HG03103 (cell line): ENCODE data around the gene ORMDL3.
"Not testable (repeated sequence)": the region's sequence is repeated elsewhere in the genome, so short reads cannot be mapped to it uniquely, and the experiment has no call there.

Experiments used
- ATAC-seq: cut with Tn5 transposase; IDR thresholded peaks from one replicate; pipeline ENCODE4 v1.9.1; 2021; ENCODE audit warnings: low read depth; ENCODE audit not compliant: unreplicated experiment

The ORMDL3 gene

GRCh38 chr17:39887078-39887477 is 40.3 kb downstream of the ORMDL3 start:
- no peak for ATAC-seq

GRCh38 chr17:39886102-39886501 is 41.3 kb downstream of the ORMDL3 start:
- not testable (repeated sequence) for ATAC-seq

DNA sequence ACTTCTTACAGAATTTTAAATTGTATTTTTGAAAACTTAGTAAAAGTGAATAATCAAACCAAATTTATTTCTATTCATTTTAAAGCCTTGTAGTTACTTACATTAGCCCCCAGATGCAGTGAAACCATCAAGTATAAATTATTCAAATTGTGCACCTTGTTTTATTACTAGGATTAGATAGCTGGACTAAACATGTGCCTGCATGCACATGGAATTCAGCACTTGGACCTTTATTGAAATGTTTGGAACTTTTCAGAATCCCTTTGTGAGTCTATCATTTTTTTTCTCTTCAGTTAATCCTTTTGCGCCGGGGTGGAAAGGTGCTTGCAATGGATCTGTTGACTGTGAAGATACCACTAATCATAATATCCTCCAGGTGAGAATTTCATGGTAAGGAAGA is 54.6 kb downstream of the ORMDL3 start:
- no peak for ATAC-seq

DNA sequence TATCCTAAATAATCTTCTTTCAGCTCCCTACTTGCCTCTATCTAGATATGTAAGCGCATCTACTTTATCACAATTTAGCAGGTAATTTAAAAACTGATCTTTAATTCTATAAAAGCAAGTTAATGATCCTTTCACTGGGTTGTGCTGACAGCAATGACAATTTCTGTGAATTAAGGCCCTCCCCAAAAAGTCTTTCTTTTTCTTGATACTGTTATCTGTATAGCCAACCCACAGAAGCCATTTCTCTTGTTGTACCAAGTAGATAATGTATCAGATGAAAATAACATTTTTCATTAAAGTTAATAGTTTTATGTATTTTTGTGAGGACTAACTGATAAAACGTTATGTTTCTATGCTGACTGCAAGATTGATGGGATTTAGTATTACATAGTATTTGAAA is 55.6 kb downstream of the ORMDL3 start:
- no peak for ATAC-seq
